ENCODE measurements around the gene THBS1.

THBS1 gene

GRCh38 chr15:39580117-39580484 lies 778 bp upstream of the THBS1 start:
- peak overlapping the region; percentile 91 for H3K4me3 ChIP-seq (replicated peaks; ENCODE audit: low read depth, low read length)
- peak; percentile 97 for DNase-seq (ENCODE audit: low read depth)
- peak; percentile 59 for TF ChIP-seq CTCF (IDR thresholded peaks at IDR 0.05; ENCODE audit: low read length, missing control alignments)

GRCh38 chr15:39581242-39581792 lies 438 bp downstream of the THBS1 start:
- DNase-seq (ENCODE audit: low read depth) = no peak
- TF ChIP-seq CTCF (IDR thresholded peaks at IDR 0.05; ENCODE audit: low read length, missing control alignments) = no peak
- peak overlapping the region; percentile 91 for H3K4me3 ChIP-seq (replicated peaks; ENCODE audit: low read depth, low read length)

GRCh38 chr15:39581793-39582285 lies 960 bp downstream of the THBS1 start:
- TF ChIP-seq CTCF (IDR thresholded peaks at IDR 0.05; ENCODE audit: low read length, missing control alignments) = peak; percentile 43
- peak; percentile 71 for DNase-seq (ENCODE audit: low read depth)
- peak overlapping the region; percentile 91 for H3K4me3 ChIP-seq (replicated peaks; ENCODE audit: low read depth, low read length)

GRCh38 chr15:39582286-39582976 lies 1.6 kb downstream of the THBS1 start:
- DNase-seq (ENCODE audit: low read depth) = peak; percentile 79
- TF ChIP-seq CTCF (IDR thresholded peaks at IDR 0.05; ENCODE audit: low read length, missing control alignments) = no peak
- peak overlapping the region; percentile 91 for H3K4me3 ChIP-seq (replicated peaks; ENCODE audit: low read depth, low read length)

GRCh38 chr15:39582977-39583595 lies 2.2 kb downstream of the THBS1 start:
- peak overlapping the region; percentile 91 for H3K4me3 ChIP-seq (replicated peaks; ENCODE audit: low read depth, low read length)
- TF ChIP-seq CTCF (IDR thresholded peaks at IDR 0.05; ENCODE audit: low read length, missing control alignments) = no peak
- DNase-seq (ENCODE audit: low read depth) = no peak

GRCh38 chr15:39583596-39584265 lies 2.9 kb downstream of the THBS1 start:
- peak overlapping the region; percentile 91 for H3K4me3 ChIP-seq (replicated peaks; ENCODE audit: low read depth, low read length)
- peak; percentile 47 for TF ChIP-seq CTCF (IDR thresholded peaks at IDR 0.05; ENCODE audit: low read length, missing control alignments)
- DNase-seq (ENCODE audit: low read depth) = peak; percentile 81

Data from fibroblast of pulmonary artery (primary cell).